Astrocyte of the spinal cord (primary cell): Measurements from ENCODE around the gene PHLDB1.

Experiments
- DNase-seq: peaks from one replicate; pipeline ENCODE4 v3.0.0; 2011; ENCODE audit warnings: low read depth, low spot score
- H3K4me3 ChIP-seq: 2 replicates; pipeline ENCODE4 v1.5.1; 2011; ENCODE audit warnings: low read depth, mild to moderate bottlenecking, low read length, moderate library complexity
- in situ Hi-C: cut with HindIII; loops from 2 replicates; pipeline ENCODE4 v1.10.0; 2017; ENCODE audit warnings: low sequenced_read_pairs
- TF ChIP-seq, protein P1 (sequence below): IDR thresholded peaks from 2 replicates; pipeline ENCODE4 v1.5.1; 2012; ENCODE audit warnings: low read depth, mild to moderate bottlenecking, low read length, inconsistent platforms

Gene PHLDB1

DNA sequence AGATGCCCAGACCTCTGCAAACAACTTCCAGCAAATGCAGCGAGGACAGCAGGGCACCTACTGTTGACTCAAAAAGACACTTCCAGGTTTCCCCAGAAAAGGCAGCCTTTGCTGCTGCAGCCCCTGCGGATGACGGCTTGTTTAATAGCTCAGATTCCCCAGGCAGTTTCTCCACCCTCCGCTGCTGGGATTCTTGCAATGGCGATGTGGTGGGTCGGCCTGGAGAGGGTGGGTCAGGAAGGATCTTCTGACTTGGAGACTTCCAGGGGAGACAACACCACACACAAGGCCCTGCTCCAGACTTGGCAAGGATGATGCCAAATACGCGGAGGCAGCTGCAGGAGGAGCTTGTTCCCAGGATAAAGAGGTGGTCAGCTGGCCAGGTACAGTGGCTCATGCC lies 89.9 kb downstream of the PHLDB1 start:
- no peak overlapping the region for H3K4me3 ChIP-seq
- in situ Hi-C loops = no loop called here
- no peak for DNase-seq
- TF ChIP-seq, protein P1, sequence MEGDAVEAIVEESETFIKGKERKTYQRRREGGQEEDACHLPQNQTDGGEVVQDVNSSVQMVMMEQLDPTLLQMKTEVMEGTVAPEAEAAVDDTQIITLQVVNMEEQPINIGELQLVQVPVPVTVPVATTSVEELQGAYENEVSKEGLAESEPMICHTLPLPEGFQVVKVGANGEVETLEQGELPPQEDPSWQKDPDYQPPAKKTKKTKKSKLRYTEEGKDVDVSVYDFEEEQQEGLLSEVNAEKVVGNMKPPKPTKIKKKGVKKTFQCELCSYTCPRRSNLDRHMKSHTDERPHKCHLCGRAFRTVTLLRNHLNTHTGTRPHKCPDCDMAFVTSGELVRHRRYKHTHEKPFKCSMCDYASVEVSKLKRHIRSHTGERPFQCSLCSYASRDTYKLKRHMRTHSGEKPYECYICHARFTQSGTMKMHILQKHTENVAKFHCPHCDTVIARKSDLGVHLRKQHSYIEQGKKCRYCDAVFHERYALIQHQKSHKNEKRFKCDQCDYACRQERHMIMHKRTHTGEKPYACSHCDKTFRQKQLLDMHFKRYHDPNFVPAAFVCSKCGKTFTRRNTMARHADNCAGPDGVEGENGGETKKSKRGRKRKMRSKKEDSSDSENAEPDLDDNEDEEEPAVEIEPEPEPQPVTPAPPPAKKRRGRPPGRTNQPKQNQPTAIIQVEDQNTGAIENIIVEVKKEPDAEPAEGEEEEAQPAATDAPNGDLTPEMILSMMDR = no peak

DNA sequence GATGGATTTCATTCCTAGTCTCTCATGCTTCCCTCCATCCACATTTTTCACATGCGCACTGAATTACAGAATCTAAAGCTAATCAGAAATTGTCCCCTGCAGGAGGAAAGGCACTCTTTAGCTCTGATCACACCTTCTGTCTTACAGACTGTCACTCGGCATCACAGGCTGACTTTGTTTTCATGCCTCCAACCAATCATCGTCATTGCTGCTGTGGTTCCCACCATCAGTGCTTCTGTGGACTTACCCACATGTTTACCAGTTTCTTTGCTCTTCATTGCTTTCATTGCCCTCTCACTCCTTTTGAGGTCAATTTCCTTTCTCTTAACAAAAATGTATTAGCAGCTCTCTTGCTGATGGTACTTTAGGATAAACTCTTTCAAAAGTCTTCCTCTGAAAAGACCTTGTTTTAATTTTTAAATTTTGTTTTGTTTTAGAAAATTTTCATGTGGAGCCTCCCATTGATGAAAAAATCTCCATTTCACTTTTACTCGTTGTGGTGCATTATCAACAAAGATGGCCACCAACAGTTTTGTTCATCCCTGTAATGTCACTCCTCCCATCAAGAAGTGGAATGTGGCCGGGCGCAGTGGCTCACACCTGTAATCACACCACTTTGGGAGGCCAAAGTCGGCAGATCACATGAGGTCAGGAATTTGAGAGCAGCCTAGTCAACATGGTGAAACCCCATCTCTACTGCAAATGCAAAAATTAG lies 92.2 kb downstream of the PHLDB1 start:
- no peak for DNase-seq
- in situ Hi-C loops = no loop called here
- H3K4me3 ChIP-seq = no peak overlapping the region
- TF ChIP-seq, protein P1 = no peak

DNA sequence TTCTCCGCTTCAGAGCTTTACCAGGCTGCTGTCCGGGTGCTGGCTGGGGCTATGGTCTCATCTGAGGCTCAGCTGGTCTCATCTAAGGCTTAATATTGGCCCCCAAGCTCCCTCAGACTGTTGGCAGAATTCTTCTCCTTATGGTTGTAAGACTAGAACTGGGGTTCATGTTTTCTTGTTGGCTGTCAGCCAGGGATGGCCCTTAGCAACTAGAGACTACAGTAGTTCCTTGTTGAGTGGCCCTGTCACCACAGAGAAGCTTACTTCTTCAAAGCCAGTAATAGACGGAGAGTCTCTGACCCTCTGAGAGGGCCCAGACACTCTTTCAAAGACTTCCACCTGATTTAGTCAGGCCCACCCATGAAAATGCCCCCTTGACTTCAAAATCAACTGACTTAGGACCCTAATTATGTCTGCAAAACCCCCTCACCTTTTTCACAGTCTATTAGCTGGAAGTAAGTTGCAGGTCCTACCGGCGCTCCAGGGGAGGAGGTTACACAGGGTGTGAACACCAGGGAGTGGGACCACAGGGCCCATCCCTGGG lies 96.2 kb downstream of the PHLDB1 start:
- no peak for DNase-seq

DNA sequence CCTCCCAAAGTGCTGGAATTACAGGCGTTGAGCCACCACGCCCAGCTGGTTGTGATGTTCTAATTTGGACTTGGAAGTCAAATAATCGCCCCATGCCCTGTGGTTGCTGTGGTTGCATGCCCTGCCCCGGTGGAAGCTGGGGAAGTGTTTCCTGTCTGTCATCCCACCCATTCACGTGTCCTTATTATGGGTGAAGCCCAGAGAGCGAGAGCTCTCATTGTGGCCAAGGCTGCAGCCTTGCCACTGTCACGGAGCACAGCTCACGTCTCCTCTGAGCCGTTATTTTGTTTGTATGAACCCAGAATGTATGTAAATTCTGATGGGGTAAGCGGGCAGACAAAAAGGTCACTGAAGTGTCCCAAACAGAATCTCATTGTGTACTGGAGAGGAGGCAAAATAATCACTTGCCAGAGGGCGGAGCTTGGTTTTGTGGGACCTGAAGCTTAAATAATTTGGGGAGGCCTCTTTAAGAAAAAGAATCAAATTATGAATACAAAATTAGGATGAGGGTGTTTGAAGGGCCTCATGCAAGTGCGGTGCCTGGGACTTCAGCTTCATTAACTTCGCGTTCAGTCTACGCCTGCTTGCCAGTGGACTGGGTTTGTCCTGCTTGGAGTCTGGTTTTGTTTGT lies 97.8 kb downstream of the PHLDB1 start:
- TF ChIP-seq, protein P1 = no peak
- in situ Hi-C loops = no loop called here
- DNase-seq = no peak
- no peak overlapping the region for H3K4me3 ChIP-seq

More for the DNA sequence above, 96.2 kb downstream of the PHLDB1 start:
- in situ Hi-C loops = no loop called here
- no peak overlapping the region for H3K4me3 ChIP-seq
- TF ChIP-seq, protein P1 = no peak

DNA sequence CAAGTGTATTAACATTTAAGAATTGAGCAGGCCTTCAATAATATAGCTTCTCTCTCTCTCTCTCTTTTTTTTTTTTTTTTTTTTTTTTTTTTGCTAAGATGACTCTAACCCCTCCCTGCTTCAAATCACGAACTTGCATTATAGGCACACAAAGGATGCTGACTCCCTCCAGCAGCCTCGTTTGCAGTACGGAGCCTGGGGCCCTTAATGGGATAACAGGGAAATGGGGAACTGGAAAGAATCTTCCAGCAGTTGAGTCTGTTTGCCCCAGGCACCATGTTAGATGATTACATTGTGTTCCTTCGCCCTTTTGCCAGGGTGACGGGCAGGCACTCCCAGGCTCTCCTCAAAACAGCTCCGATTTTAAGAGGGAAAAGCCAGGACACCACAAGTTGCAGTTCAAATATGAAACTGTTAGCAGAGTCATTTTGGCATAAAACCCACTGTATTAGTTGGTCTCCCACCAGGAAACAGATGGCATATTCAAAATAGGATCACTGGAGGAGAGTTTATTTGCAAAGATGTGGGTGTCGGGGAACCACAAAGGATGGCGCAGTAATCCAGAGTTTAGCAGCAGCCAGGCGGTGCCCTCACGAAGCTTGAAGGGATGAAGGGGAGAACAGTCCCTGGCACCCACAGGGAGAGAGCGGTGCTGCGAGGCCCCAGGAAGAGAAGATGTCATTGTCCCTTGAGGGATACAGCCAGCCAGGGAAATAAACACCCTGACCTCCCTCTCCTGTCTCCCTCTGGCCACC lies 98.6 kb downstream of the PHLDB1 start:
- in situ Hi-C loops = no loop called here
- DNase-seq = no peak
- no peak overlapping the region for H3K4me3 ChIP-seq
- TF ChIP-seq, protein P1 = no peak

DNA sequence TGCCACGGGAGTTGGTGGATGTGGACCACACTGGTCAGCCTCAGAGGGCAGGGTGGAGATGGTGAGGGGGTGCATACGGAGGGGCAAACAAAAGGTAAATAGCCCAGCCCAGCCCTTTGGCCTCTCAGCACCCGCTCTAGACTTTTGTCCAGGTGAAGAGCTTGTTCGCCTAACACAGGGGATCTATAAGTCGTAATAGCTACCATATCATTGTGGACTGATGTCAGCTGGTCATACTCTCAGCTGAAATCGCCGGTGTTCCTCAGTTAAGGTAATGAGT lies 99.1 kb downstream of the PHLDB1 start:
- no peak for DNase-seq
- H3K4me3 ChIP-seq = no peak overlapping the region
- TF ChIP-seq, protein P1 = no peak
- in situ Hi-C loops = no loop called here
